ENCODE data around the gene SLC27A3. TPM values are rescaled to one million over a fixed set of nuclear protein-coding genes. Genes with fewer than 3 reads are reported as not detected.

Gene SLC27A3
- total and polyA plus RNA-seq, 2 of the 8 experiments (the other 6 are each of a cell fraction or from before 2014, with no cell fraction given), result 39.1 to 40.1 TPM

GRCh38 chr1:153778824-153779519, 3.8 kb downstream of the SLC27A3 start (continued):
- no peak for TF ChIP-seq CHD1 (IDR thresholded peaks at IDR 0.05; ENCODE audit: low read depth, low read length)

Data from H1 (cell line).